ENCODE data around the gene KIF26B.
"Not testable (repeated sequence)": the region's sequence is repeated elsewhere in the genome, so short reads cannot be mapped to it uniquely, and the experiment has no call there.

The KIF26B gene

DNA sequence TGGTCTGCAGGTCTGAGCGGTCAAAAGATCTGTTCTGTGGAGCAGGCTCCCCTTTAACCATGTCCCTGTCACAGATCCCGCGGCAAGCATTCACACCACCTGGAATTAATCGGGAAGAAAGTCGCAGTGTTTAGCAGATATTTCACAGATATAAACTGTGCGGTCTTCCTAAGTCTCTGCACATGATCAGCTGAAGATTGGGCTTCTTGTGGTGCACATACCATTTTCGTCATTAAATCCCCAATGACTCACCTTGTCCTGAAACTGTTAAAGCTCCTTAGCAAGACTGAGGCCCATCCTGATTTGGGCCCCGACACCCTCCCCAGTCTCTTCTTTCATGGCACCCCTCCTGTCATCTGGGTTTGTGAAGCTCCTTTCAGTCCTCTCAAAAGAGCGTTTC, 158.8 kb downstream of the KIF26B start:
- no peak for FAIRE-seq

GRCh38 chr1:245316784-245317183, 162.0 kb downstream of the KIF26B start:
- no peak for FAIRE-seq

More for the DNA sequence above, 158.8 kb downstream of the KIF26B start:
- DNase-seq (ENCODE audit: low spot score) = no peak

GRCh38 chr1:245317217-245317616, 162.4 kb downstream of the KIF26B start:
- no peak for DNase-seq (ENCODE audit: low spot score)
- FAIRE-seq = no peak

More at GRCh38 chr1:245316784-245317183, 162.0 kb downstream of the KIF26B start:
- no peak for DNase-seq (ENCODE audit: low spot score)

DNA sequence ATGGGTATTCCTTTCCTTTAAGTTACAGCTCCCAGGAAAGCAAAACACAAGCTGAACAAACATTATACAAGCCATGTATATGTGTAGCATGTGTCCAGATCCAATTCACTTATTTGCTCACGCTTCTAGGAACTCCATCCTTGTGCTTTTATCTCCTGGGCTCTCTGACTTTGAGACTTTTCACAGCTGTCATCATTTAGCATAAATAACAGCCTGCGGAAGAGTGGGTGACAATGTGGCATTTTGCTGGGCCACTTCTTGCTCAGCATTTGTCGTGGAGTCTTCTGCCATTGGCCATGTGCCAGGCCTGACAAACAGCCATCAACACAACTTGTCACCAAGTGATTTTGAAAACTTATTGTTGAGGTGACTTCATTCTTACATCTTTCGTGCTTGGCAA, 164.3 kb downstream of the KIF26B start:
- DNase-seq (ENCODE audit: low spot score) = no peak
- no peak for FAIRE-seq

- DNase-seq (ENCODE audit: low spot score) (peak; percentile 64), FAIRE-seq (peak; percentile 89)
Measured at GRCh38 chr1:245322673-245323072, 167.9 kb downstream of the KIF26B start.

- FAIRE-seq; DNase-seq (ENCODE audit: low spot score): not testable (repeated sequence)
Measured at GRCh38 chr1:245323765-245324164, 169.0 kb downstream of the KIF26B start.

GRCh38 chr1:245325922-245326795, 171.4 kb downstream of the KIF26B start:
- DNase-seq (ENCODE audit: low spot score) (no peak), FAIRE-seq (no peak)

GRCh38 chr1:245327360-245327759, 172.6 kb downstream of the KIF26B start:
- no peak for DNase-seq (ENCODE audit: low spot score)
- FAIRE-seq = no peak

DNA sequence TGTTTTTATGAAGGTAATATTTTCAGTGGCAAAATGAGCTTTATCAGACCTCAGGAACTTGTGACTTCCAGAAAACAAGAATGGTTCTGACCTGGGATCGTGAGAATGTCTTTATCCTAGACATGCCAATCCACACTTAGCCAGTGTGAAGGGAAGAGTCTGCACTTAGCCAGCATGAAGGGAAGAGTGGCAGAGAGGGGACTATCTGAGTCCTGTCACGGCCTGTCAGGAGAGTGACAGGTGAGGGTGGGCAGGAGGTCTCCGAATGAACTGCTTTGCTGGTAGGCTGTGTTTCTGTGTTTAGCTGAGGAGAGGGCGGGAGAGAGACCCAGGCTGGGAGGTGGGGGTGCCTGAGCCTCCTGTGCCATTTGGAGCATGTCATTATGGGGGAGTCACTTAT, 173.1 kb downstream of the KIF26B start:
- FAIRE-seq = no peak
- no peak for DNase-seq (ENCODE audit: low spot score)

- FAIRE-seq (no peak), DNase-seq (ENCODE audit: low spot score) (no peak)
Measured at GRCh38 chr1:245330951-245331350, 176.2 kb downstream of the KIF26B start.

GRCh38 chr1:245332085-245332484, 177.3 kb downstream of the KIF26B start:
- peak; percentile 47 for DNase-seq (ENCODE audit: low spot score)
- no peak for FAIRE-seq

DNA sequence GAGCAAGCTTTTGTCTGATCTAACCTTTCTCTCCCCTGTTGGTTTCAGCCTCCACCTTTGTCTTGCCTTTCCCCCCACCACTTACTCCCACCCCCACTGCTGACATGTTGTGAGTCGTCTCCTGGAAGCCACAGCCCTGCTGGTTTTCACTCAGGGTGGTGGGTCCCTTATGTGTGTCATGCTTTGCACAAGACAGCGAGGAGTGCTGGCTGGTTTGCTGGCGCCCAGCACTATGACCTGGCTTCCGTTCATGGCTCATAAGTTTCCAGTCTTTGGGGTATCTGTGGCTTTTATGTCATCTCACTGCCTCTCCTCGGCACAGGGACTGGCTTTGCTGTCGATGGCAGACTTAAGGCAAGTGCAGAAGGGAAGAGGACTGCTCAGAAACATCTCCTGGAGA, 177.7 kb downstream of the KIF26B start:
- FAIRE-seq (peak; percentile 82), DNase-seq (ENCODE audit: low spot score) (peak; percentile 92)

DNA sequence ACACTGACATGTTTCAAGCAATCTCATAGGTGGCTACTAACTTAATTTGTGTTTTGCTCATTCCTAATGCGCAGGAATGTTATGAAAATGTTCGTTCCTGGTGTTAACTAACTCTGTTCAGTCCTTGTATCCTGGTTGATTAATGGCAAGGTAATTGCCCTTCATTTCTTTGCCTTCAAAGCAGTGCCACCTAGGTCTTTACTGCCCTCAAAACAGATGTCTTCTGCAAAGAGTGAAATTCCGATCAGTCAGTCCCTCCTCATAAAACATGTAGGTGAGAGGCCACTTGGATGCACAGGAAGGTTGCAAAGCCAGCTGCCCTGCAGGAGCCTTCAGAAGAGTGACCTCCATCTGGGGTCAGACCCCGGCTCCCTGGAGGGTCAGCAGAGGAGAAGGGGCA, 179.4 kb downstream of the KIF26B start:
- FAIRE-seq (no peak), DNase-seq (ENCODE audit: low spot score) (no peak)

GRCh38 chr1:245334827-245335490, 180.2 kb downstream of the KIF26B start:
- FAIRE-seq (no peak), DNase-seq (ENCODE audit: low spot score) (no peak)

- DNase-seq (ENCODE audit: low spot score); FAIRE-seq: not testable (repeated sequence)
Measured at GRCh38 chr1:245335684-245336083, 180.9 kb downstream of the KIF26B start.

GRCh38 chr1:245336149-245336983, 181.6 kb downstream of the KIF26B start:
- DNase-seq (ENCODE audit: low spot score) (no peak), FAIRE-seq (no peak)

- FAIRE-seq; DNase-seq (ENCODE audit: low spot score): not testable (repeated sequence)
Measured at GRCh38 chr1:245336984-245337355, 182.2 kb downstream of the KIF26B start.

DNA sequence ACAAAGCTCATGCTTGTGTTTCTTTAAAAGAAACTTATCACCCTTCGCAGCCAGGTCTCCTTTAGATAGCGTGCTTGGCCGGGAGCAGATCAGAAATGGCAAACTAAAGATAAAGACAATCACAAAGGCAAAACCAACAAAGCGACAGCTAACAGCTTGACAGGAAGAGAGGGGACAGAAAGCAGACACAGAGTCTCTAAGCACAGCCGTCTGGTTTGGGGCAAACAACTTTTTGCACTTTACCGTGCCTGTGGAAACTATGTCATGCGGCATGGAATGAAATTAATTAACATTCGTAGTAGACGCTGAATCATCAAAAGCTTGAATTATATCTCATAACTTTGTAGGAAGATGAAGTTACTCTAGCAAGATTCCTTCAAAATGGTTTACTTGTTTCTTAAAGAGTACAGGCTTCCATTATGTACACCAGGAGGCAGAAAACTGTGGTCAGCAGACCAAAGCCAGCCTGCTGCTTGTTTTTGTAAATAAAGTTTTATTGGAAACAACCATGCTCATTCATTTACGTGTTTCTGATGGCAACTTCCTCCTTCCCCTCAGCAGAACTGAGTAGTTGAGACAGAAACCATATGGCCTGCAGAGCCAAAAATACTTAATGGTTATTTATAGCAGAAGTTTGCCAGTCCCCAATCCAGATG, 183.2 kb downstream of the KIF26B start:
- DNase-seq (ENCODE audit: low spot score) (no peak), FAIRE-seq (no peak)

DNA sequence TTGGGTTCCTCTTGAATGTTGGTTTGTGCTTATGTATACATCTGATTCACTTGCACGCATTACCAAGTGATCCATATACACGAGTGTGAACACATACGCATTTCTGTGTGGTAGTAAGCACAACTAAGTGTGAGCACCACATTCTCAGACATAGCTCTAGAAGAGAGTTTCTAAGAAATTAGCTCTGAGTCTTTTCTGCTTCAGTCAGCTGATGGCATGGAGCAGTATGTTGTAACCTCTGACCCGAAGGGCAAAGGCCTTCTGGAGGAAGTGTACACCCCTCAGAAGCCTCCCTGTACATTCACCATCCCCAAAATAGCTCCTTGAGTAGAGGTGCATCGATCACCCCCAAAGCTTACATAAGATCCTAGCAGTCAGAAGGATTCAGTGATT, 183.7 kb downstream of the KIF26B start:
- FAIRE-seq (no peak), DNase-seq (ENCODE audit: low spot score) (no peak)

GRCh38 chr1:245341743-245342142, 187.0 kb downstream of the KIF26B start:
- no peak for DNase-seq (ENCODE audit: low spot score)
- no peak for FAIRE-seq

DNA sequence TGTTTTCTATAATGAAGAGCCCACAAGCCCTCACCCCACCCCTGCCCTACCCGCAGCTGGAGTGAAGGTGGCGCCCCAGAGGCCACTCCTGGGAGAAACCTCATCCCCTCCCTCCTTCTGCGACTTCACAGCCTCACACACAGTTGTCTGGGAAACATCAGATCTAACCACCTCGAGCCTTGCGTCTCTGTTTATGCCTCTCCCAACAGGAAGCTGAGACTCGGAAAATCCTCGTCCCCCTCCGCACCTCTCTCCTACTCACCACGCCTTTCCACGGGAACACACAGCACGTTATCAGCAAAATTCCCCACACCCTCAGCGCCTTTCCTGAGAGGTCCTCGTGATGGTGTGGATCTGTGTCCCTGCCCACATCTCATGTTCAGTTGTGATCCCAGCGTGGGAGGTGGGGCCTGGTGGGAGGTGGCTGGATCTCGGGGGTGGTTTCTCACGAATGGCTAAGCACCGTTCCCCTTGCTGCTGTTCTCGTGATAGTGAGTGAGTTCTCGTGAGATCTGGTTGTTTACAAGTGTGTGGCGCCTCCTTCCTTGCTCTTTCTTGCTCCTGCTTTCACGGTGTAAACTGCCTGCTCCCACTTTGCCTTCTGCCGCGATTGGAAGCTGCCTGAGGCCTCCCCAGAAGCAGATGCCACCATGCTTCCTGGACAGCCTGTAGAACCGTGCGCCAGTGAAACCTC, 190.6 kb downstream of the KIF26B start:
- FAIRE-seq = no peak
- DNase-seq (ENCODE audit: low spot score) = no peak

Measured in RCC 7860 (cell line).